HG02642 (cell line): Measurements from ENCODE around the gene MAMSTR.

ENCODE experiments used
- ATAC-seq: cut with Tn5 transposase; IDR thresholded peaks from one replicate; pipeline ENCODE4 v1.9.1; 2021; ENCODE audit warnings: mild to moderate bottlenecking; ENCODE audit not compliant: unreplicated experiment, poor library complexity

Gene MAMSTR

GRCh38 chr19:48746738-48747575 is 27.4 kb upstream of the MAMSTR start, which contains the start of gene IZUMO1:
Gene IZUMO1 (minus strand): TSS chr19:48746909. CDS start chr19:48745859, 1,050 bp downstream.
- ATAC-seq: no peak

GRCh38 chr19:48746110-48746509 is 26.6 kb upstream of the MAMSTR start:
- ATAC-seq: no peak

GRCh38 chr19:48745208-48745995 is 25.9 kb upstream of the MAMSTR start:
- ATAC-seq: no peak

GRCh38 chr19:48742096-48742495 is 22.6 kb upstream of the MAMSTR start:
- ATAC-seq: no peak

GRCh38 chr19:48741129-48741999 is 21.8 kb upstream of the MAMSTR start:
- no peak for ATAC-seq

- no peak for ATAC-seq
Observed at GRCh38 chr19:48740164-48740972, 20.8 kb upstream of the MAMSTR start, which contains the start of gene RASIP1. Gene RASIP1 (minus strand): TSS chr19:48740610. CDS start chr19:48740282, 328 bp downstream.

GRCh38 chr19:48739404-48740163 is 20.1 kb upstream of the MAMSTR start:
- no peak for ATAC-seq

GRCh38 chr19:48738557-48739403 is 19.3 kb upstream of the MAMSTR start:
- ATAC-seq: peak; percentile 76

GRCh38 chr19:48737360-48737998 is 18.0 kb upstream of the MAMSTR start:
- ATAC-seq: no peak

- ATAC-seq: no peak
Observed at GRCh38 chr19:48735031-48735615, 15.6 kb upstream of the MAMSTR start.

GRCh38 chr19:48734625-48735024 is 15.1 kb upstream of the MAMSTR start:
- ATAC-seq: no peak

- no peak for ATAC-seq
Observed at GRCh38 chr19:48731452-48731851, 11.9 kb upstream of the MAMSTR start.

- no peak for ATAC-seq
Observed at GRCh38 chr19:48728911-48729664, 9.6 kb upstream of the MAMSTR start.

- ATAC-seq: no peak
Observed at GRCh38 chr19:48726556-48726955, 7.0 kb upstream of the MAMSTR start.

GRCh38 chr19:48724796-48725753 is 5.5 kb upstream of the MAMSTR start:
- ATAC-seq: no peak
